Caco-2 (cell line): ENCODE measurements around the gene OGA. TPM values are rescaled to one million over a fixed set of nuclear protein-coding genes. Genes with fewer than 3 reads are reported as not detected.

Experiments
- BruUV-seq: library from RNA; stranded (reverse); fragments of 400-500 nt; replicated peaks from 2 replicates; lab custom pipeline; 2021; lab: Mats Ljungman, UMichigan
- CTCF ChIA-PET: fragments of 300-600 bp; sonication (Branson Sonifier 250); formaldehyde crosslinking; loops from one replicate; lab custom pipeline; 2022; ENCODE audit warnings: antibody characterized with exemption; lab: Charles Lee
- POLR2A ChIA-PET: fragments of 300-600 bp; sonication (Branson Sonifier 250); formaldehyde crosslinking; loops from one replicate; lab custom pipeline; 2022; ENCODE audit warnings: antibody characterized with exemption; lab: Charles Lee
- DNase-seq, 2 experiments: peaks; one replicate each; pipeline versions ENCODE4 v3.0.0 to v3.0.0-alpha.2; 2020 to 2022
- H3K27me3 ChIP-seq: replicated peaks from 2 replicates; pipeline ENCODE4 v1.6.0; 2011; ENCODE audit warnings: low read length; ENCODE audit not compliant: control insufficient read depth, insufficient read depth
- H3K36me3 ChIP-seq: 2 replicates; pipeline ENCODE4 v1.5.1; 2011; ENCODE audit warnings: low read length; ENCODE audit not compliant: control insufficient read depth, insufficient read depth
- H3K4me1 ChIP-seq: fragments of 250-450 bp; sonication (Bioruptor Pico); 2 replicates; pipeline ENCODE4 v1.5.1; 2020; ENCODE audit warnings: mild to moderate bottlenecking
- H3K4me3 ChIP-seq: 2 replicates; pipeline ENCODE4 v1.5.1; 2011; ENCODE audit warnings: low read depth, mild to moderate bottlenecking, control low read depth, low read length
- H3K9me3 ChIP-seq: fragments of 250-450 bp; sonication (Bioruptor Pico); 2 replicates; pipeline ENCODE4 v1.5.1; 2020; ENCODE audit warnings: mild to moderate bottlenecking, moderate library complexity
- H3K27ac Mint-ChIP-seq: one replicate; pipeline ENCODE4 v1.8.0; 2022; ENCODE audit warnings: mixed read lengths; ENCODE audit not compliant: unreplicated experiment
- H3K27me3 Mint-ChIP-seq: one replicate; pipeline ENCODE4 v1.8.0; 2022; ENCODE audit warnings: mixed read lengths; ENCODE audit not compliant: insufficient read depth, unreplicated experiment
- H3K36me3 Mint-ChIP-seq: one replicate; pipeline ENCODE4 v1.8.0; 2022; ENCODE audit warnings: mild to moderate bottlenecking, mixed read lengths; ENCODE audit not compliant: insufficient read depth, unreplicated experiment
- H3K4me1 Mint-ChIP-seq: one replicate; pipeline ENCODE4 v1.8.0; 2022; ENCODE audit warnings: low read depth, mixed read lengths; ENCODE audit not compliant: unreplicated experiment
- H3K4me3 Mint-ChIP-seq: one replicate; pipeline ENCODE4 v1.8.0; 2022; ENCODE audit warnings: mild to moderate bottlenecking, moderate library complexity, mixed read lengths; ENCODE audit not compliant: unreplicated experiment
- H3K9me3 Mint-ChIP-seq: one replicate; pipeline ENCODE4 v1.8.0; 2022; ENCODE audit warnings: mixed read lengths; ENCODE audit not compliant: unreplicated experiment
- intact Hi-C: fragments of 100-400 bp; cut with micrococcal nuclease; formaldehyde crosslinking; loops from one replicate; pipeline ENCODE4 v1.10.0; 2022; ENCODE audit not compliant: unreplicated experiment
- total RNA-seq: library from RNA; stranded (reverse); gene quantifications from 2 replicates; pipeline ENCODE4 v1.2.3, GENCODE V29; 2022
- TF ChIP-seq, protein P1 (sequence below), 2 experiments: fragments of 200-600 bp in 1 of 2; IDR thresholded peaks; 1 replicate in 1 of 2; 2 replicates in 1 of 2; pipeline versions ENCODE4 v1.5.1 to v1.8.0; 2011 to 2022; ENCODE audit warnings: antibody characterized with exemption in 1 of 2, control low read depth in 1 of 2, inconsistent platforms in 1 of 2, low read depth in 1 of 2, low read length in 1 of 2, mild to moderate bottlenecking in 1 of 2, moderate library complexity in 1 of 2; ENCODE audit not compliant: insufficient read depth in 1 of 2, severe bottlenecking in 1 of 2, unreplicated experiment in 1 of 2

OGA gene
- total RNA-seq, 1 experiment from 2014 or later = 76.9 TPM

DNA sequence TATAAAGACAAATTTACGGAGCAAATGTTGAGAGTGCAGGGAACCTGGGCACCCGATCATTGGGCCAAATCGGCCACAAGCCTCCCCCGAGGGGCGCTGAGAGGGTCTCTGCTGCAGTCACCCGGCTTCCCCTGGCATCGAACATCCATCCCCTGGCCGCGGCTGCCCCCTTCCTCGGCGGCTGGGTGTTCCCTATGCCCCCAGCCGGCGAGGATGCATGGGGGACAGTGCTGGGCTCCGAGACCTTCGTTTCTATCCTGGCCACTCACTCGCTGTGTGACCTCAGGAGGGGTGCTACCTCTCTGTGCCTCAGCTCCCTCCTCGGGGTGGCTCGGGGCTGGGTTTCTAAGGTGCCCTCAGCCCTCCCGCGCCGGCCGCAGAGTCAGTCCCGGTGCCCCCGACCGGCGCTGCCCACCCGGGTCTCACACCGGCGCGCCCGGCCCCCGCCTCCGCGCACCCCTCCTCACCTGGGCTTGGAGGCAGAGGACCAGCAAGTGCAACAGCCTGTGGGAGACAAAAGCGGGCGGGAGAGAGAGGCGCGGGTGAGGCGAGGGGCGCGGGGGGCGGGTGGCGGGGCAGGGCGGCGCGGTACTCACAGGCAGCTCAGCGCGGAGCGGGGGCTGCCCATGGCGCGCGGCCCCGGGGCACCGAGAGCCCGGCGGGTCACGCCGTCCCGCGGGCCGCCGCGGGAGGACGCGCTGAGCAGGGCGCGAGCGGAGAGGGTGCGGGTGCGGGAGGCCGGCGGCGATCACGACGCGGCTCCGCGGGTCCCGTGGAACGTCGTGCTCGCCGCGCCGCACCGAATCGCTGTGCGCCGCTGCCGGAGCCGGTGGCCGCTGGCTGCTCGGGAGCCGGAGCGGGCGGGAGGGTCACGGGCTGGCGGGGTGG lies 42.7 kb downstream of the OGA start, which contains the start of gene FGF8:
TSS of gene FGF8 (minus strand) at position 842 of the 888 bp plus-strand sequence. CDS start at position 628, 214 bp downstream.
- peak; percentile 21 to 26 for DNase-seq
- Mint-ChIP-seq H3K9me3 (no peaks in the 10 kb centered on the region), H3K4me3 (peak within 1 kb of the TSS; percentile 69), H3K36me3 (peaks cover 13% of the 10 kb centered on the region), H3K27me3 (peaks cover 9% of the 10 kb centered on the region), H3K4me1 (no peaks in the 10 kb centered on the region), H3K27ac (no peak within 1 kb of the TSS)
- intact Hi-C loops = loop anchor here (5.0 kb wide), 1 partner anchor 48 kb away; no protein-coding TSS in a partner anchor
- CTCF ChIA-PET = interaction anchor here (0.7 kb wide), 1 partner anchor 173 kb away, joined by 3 read pairs; no protein-coding TSS in a partner anchor
- Histone ChIP-seq H3K4me3 (peak within 1 kb of the TSS; percentile 33), H3K36me3 (peaks cover 1% of the 10 kb centered on the region; the same call in 1 of the 2 replicates), H3K9me3 (no peaks in the 10 kb centered on the region), H3K27me3 (no peaks in the 10 kb centered on the region; the same call in 1 of the 2 replicates), H3K4me1 (no peaks in the 10 kb centered on the region)
- TF ChIP-seq, protein P1, sequence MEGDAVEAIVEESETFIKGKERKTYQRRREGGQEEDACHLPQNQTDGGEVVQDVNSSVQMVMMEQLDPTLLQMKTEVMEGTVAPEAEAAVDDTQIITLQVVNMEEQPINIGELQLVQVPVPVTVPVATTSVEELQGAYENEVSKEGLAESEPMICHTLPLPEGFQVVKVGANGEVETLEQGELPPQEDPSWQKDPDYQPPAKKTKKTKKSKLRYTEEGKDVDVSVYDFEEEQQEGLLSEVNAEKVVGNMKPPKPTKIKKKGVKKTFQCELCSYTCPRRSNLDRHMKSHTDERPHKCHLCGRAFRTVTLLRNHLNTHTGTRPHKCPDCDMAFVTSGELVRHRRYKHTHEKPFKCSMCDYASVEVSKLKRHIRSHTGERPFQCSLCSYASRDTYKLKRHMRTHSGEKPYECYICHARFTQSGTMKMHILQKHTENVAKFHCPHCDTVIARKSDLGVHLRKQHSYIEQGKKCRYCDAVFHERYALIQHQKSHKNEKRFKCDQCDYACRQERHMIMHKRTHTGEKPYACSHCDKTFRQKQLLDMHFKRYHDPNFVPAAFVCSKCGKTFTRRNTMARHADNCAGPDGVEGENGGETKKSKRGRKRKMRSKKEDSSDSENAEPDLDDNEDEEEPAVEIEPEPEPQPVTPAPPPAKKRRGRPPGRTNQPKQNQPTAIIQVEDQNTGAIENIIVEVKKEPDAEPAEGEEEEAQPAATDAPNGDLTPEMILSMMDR (IDR thresholded peaks at IDR 0.05; ENCODE audit: insufficient read depth in 1 of 2, low read depth in 1 of 2, low read length in 1 of 2, severe bottlenecking in 1 of 2, unreplicated experiment in 1 of 2) = no peak
- no TSS peak for BruUV-seq
- POLR2A ChIA-PET = no interaction called here

- no peak overlapping the region for H3K4me3 ChIP-seq
- H3K27me3 ChIP-seq = no peaks in the 10 kb centered on the region; the same call in 1 of the 2 replicates
Observed at GRCh38 chr10:101774589-101775272, 43.5 kb downstream of the OGA start.

More at GRCh38 chr10:101774589-101775272, 43.5 kb downstream of the OGA start:
- no peaks in the 10 kb centered on the region for H3K9me3 Mint-ChIP-seq
- no peak overlapping the region for H3K27ac Mint-ChIP-seq
- Histone ChIP-seq H3K9me3 (no peaks in the 10 kb centered on the region), H3K4me1 (no peaks in the 10 kb centered on the region), H3K36me3 (no peaks in the 10 kb centered on the region)
- BruUV-seq = no TSS peak
- H3K4me3 Mint-ChIP-seq = peak overlapping the region; percentile 52
- TF ChIP-seq, protein P1 (IDR thresholded peaks at IDR 0.05; ENCODE audit: insufficient read depth in 1 of 2, low read depth in 1 of 2, low read length in 1 of 2, severe bottlenecking in 1 of 2, unreplicated experiment in 1 of 2) = no peak
- ChIA-PET POLR2A (no interaction called here), CTCF (interaction anchor here (0.6 to 0.7 kb wide), 2 partner anchors 172 to 503 kb away, joined by 3 read pairs; no protein-coding TSS in a partner anchor)
- H3K4me1 Mint-ChIP-seq = no peaks in the 10 kb centered on the region
- DNase-seq = peak in 1 of 2 experiments; percentile 34
- intact Hi-C loops = loop anchor here (5.0 kb wide), 1 partner anchor 47 kb away; no protein-coding TSS in a partner anchor
- H3K27me3 Mint-ChIP-seq = peaks cover 9% of the 10 kb centered on the region
- H3K36me3 Mint-ChIP-seq = peaks cover 13% of the 10 kb centered on the region
